ENCODE data around the gene LAPTM5. TPM values are rescaled to one million over a fixed set of nuclear protein-coding genes. Genes with fewer than 3 reads are reported as not detected.
A peak's percentile ranks its signal among the peaks of the same experiment; 100 is the strongest.

LAPTM5 gene
- total RNA-seq, 1 experiment from 2014 or later, result 1.5 TPM

- CTCF ChIA-PET, result interaction anchor here (1.2 to 6.3 kb wide), 3 partner anchors 15 to 125 kb away, joined by 3 to 95 read pairs (median 5); no protein-coding TSS in a partner anchor
- H3K36me3 ChIP-seq (ENCODE audit: control insufficient read depth in 1 of 2, insufficient read depth in 2 of 2, low read length in 2 of 2), result no peaks in the 10 kb centered on the region
- no peak overlapping the region for H3K4me3 ChIP-seq (replicated peaks in 1 of 2; ENCODE audit: low read depth in 1 of 2, low read length in 2 of 2)
- no peak for ATAC-seq
- no peak overlapping the region for H3K27ac ChIP-seq (ENCODE audit: low read depth, low read length)
- peaks cover 9% of the 10 kb centered on the region for H3K27me3 ChIP-seq (ENCODE audit: insufficient read depth, low read length)
- H3K79me2 ChIP-seq (ENCODE audit: insufficient read depth, low read length), result no peaks in the 10 kb centered on the region
- TF ChIP-seq EGR1 (IDR thresholded peaks at IDR 0.05; ENCODE audit: low read depth) (no peak), POLR2AphosphoS5 (IDR thresholded peaks at IDR 0.05; ENCODE audit: low read depth, low read length) (no peak), SP1 (IDR thresholded peaks at IDR 0.05; ENCODE audit: low read depth) (no peak), ELF1 (IDR thresholded peaks at IDR 0.05; ENCODE audit: borderline replicate concordance, low read depth) (no peak), POLR2A (IDR thresholded peaks at IDR 0.05; ENCODE audit: borderline replicate concordance, extremely low read depth, insufficient read depth, insufficient read length) (no peak), CBX3 (IDR thresholded peaks at IDR 0.05; ENCODE audit: low read depth) (no peak)
- no peak overlapping the region for H2AFZ ChIP-seq (ENCODE audit: low read depth, low read length, poor library complexity, severe bottlenecking)
- H4K20me1 ChIP-seq (ENCODE audit: insufficient read depth), result no peaks in the 10 kb centered on the region
- intact Hi-C loops (cut with micrococcal nuclease), result no loop called here
- RAD21 ChIA-PET (ENCODE audit: low non-redundant PET in 1 of 2, low total read pairs in 2 of 2, uncharacterized antibody in 2 of 2, unreplicated experiment in 2 of 2), result no interaction called here
- POLR2A ChIA-PET, result interaction anchor here (0.6 to 1.6 kb wide), 2 partner anchors 28 to 68 kb away, joined by 4 read pairs; no protein-coding TSS in a partner anchor
- H3K9me3 ChIP-seq (ENCODE audit: control insufficient read depth in 1 of 2, insufficient read depth in 1 of 2, low read depth in 1 of 2, low read length in 2 of 2), result no peaks in the 10 kb centered on the region
- H3K4me1 ChIP-seq (ENCODE audit: control insufficient read depth in 1 of 2, insufficient read depth in 2 of 2, low read length in 2 of 2), result peaks cover 14 to 22% of the 10 kb centered on the region in 2 experiments; a peak in 3 of 4 replicates
- no TSS peak for BruUV-seq (replicated peaks)
- H3K9me2 ChIP-seq (ENCODE audit: insufficient read depth), result no peaks in the 10 kb centered on the region
- H3K9ac ChIP-seq (ENCODE audit: low read length), result no peak overlapping the region
- DNase-seq (ENCODE audit: low read depth, low spot score), result no peak
- peak overlapping the region; percentile 23; the same call in 1 of the 2 replicates for H3K4me2 ChIP-seq (ENCODE audit: low read length)
Measured at GRCh38 chr1:30786264-30786991, 28.9 kb upstream of the LAPTM5 start.

GRCh38 chr1:30785714-30786113 is 28.1 kb upstream of the LAPTM5 start:
- no peak overlapping the region for H2AFZ ChIP-seq (ENCODE audit: low read depth, low read length, poor library complexity, severe bottlenecking)
- intact Hi-C loops (cut with micrococcal nuclease), result no loop called here
- CTCF ChIA-PET, result interaction anchor here (2.0 to 6.3 kb wide), 2 partner anchors 16 to 126 kb away, joined by 5 to 95 read pairs; no protein-coding TSS in a partner anchor
- POLR2A ChIA-PET, result no interaction called here
- H3K4me2 ChIP-seq (ENCODE audit: low read length), result no peak overlapping the region
- H3K9me2 ChIP-seq (ENCODE audit: insufficient read depth), result no peaks in the 10 kb centered on the region
- no peak for DNase-seq (ENCODE audit: low read depth, low spot score)
- no TSS peak for BruUV-seq (replicated peaks)
- no peaks in the 10 kb centered on the region for H4K20me1 ChIP-seq (ENCODE audit: insufficient read depth)
- no peaks in the 10 kb centered on the region for H3K36me3 ChIP-seq (ENCODE audit: control insufficient read depth in 1 of 2, insufficient read depth in 2 of 2, low read length in 2 of 2)
- H3K9ac ChIP-seq (ENCODE audit: low read length), result no peak overlapping the region
- RAD21 ChIA-PET (ENCODE audit: low non-redundant PET in 1 of 2, low total read pairs in 2 of 2, uncharacterized antibody in 2 of 2, unreplicated experiment in 2 of 2), result no interaction called here
- no peak overlapping the region for H3K27ac ChIP-seq (ENCODE audit: low read depth, low read length)
- H3K4me1 ChIP-seq (ENCODE audit: control insufficient read depth in 1 of 2, insufficient read depth in 2 of 2, low read length in 2 of 2), result peaks cover 14 to 22% of the 10 kb centered on the region in 2 experiments; a peak in 3 of 4 replicates
- no peak for ATAC-seq
- peaks cover 2% of the 10 kb centered on the region; the same call in 1 of the 2 replicates for H3K27me3 ChIP-seq (ENCODE audit: insufficient read depth, low read length)
- H3K9me3 ChIP-seq (ENCODE audit: control insufficient read depth in 1 of 2, insufficient read depth in 1 of 2, low read depth in 1 of 2, low read length in 2 of 2), result no peaks in the 10 kb centered on the region
- no peaks in the 10 kb centered on the region for H3K79me2 ChIP-seq (ENCODE audit: insufficient read depth, low read length)
- no peak overlapping the region for H3K4me3 ChIP-seq (replicated peaks in 1 of 2; ENCODE audit: low read depth in 1 of 2, low read length in 2 of 2)
- no peak for TF ChIP-seq EZH2phosphoT487 (IDR thresholded peaks at IDR 0.05; ENCODE audit: borderline replicate concordance)
- TF ChIP-seq CTCF (IDR thresholded peaks at IDR 0.05 in 2 of 3, conservative IDR thresholded peaks at IDR 0.05 in 1 of 3; ENCODE audit: borderline replicate concordance in 1 of 3, insufficient read depth in 1 of 3, low read depth in 2 of 3, low read length in 2 of 3), result no peak
- no peak for TF ChIP-seq SP1 (IDR thresholded peaks at IDR 0.05; ENCODE audit: low read depth)
- no peak for TF ChIP-seq ELF1 (IDR thresholded peaks at IDR 0.05; ENCODE audit: borderline replicate concordance, low read depth)
- TF ChIP-seq SRF (IDR thresholded peaks at IDR 0.05; ENCODE audit: low read depth), result no peak
- TF ChIP-seq POLR2AphosphoS5 (IDR thresholded peaks at IDR 0.05; ENCODE audit: low read depth, low read length), result no peak
- TF ChIP-seq, protein P1, sequence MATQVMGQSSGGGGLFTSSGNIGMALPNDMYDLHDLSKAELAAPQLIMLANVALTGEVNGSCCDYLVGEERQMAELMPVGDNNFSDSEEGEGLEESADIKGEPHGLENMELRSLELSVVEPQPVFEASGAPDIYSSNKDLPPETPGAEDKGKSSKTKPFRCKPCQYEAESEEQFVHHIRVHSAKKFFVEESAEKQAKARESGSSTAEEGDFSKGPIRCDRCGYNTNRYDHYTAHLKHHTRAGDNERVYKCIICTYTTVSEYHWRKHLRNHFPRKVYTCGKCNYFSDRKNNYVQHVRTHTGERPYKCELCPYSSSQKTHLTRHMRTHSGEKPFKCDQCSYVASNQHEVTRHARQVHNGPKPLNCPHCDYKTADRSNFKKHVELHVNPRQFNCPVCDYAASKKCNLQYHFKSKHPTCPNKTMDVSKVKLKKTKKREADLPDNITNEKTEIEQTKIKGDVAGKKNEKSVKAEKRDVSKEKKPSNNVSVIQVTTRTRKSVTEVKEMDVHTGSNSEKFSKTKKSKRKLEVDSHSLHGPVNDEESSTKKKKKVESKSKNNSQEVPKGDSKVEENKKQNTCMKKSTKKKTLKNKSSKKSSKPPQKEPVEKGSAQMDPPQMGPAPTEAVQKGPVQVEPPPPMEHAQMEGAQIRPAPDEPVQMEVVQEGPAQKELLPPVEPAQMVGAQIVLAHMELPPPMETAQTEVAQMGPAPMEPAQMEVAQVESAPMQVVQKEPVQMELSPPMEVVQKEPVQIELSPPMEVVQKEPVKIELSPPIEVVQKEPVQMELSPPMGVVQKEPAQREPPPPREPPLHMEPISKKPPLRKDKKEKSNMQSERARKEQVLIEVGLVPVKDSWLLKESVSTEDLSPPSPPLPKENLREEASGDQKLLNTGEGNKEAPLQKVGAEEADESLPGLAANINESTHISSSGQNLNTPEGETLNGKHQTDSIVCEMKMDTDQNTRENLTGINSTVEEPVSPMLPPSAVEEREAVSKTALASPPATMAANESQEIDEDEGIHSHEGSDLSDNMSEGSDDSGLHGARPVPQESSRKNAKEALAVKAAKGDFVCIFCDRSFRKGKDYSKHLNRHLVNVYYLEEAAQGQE (IDR thresholded peaks at IDR 0.05; ENCODE audit: low read depth), result no peak
- TF ChIP-seq FOSL1 (IDR thresholded peaks at IDR 0.05; ENCODE audit: low read depth), result no peak
- TF ChIP-seq EGR1 (IDR thresholded peaks at IDR 0.05; ENCODE audit: low read depth), result no peak
- TF ChIP-seq RAD21 (IDR thresholded peaks at IDR 0.05; ENCODE audit: low read depth), result no peak
- TF ChIP-seq MAX (IDR thresholded peaks at IDR 0.05), result no peak
- TF ChIP-seq POLR2A (IDR thresholded peaks at IDR 0.05; ENCODE audit: borderline replicate concordance, extremely low read depth, insufficient read depth, insufficient read length), result no peak
- TF ChIP-seq SIN3A (IDR thresholded peaks at IDR 0.05; ENCODE audit: low read depth), result no peak

All from HCT116 (cell line).